ENCODE results near the gene SOX13.

SOX13 gene

DNA sequence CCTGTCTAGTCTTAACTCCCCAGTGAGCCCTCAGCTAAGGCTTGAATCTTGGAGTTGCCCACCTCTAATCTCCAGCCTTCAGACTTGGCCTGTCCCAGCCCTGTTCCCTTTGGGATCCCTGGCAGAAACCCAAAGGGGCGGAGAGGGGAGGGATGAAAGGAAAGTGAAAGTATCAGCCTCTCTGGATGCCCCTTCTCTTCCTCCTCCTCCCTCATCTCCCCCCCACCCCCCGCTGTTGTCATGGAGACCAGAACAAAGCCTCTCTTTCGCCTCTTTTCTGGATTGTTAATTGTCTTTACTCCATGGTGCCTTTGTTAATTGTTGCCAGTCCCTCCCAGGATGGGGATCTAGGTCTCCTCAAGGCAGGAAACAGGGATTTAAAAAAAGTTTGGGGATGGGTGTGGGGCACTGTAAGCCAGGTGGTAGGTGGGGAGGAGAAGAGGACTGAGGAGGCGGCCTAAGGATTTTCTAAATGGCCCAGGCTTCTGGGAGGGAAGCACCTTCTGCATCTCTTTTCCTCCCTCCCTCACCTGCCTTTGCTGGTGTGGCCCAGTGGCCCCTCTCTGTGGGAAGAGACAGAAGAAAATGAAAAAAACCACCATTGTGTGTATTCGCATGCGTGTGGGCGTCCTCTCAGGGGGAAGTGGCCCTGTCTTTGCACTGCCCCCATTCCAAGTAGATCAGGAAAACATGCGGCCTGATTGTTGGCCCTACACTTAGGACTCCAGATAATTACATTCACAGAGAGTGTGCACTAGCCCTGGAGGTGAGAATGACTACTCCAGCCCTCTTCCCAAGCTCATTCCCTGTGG lies 7.5 kb upstream of the SOX13 start:
- DNase-seq (ENCODE audit: low spot score), result peak; percentile 89

GRCh38 chr1:204065986-204066300 lies 7.0 kb upstream of the SOX13 start:
- DNase-seq (ENCODE audit: low spot score), result no peak

GRCh38 chr1:204067935-204068334 lies 5.0 kb upstream of the SOX13 start:
- DNase-seq (ENCODE audit: low spot score), result no peak

- DNase-seq (ENCODE audit: low spot score), result no peak
Measured at GRCh38 chr1:204069887-204070286, 3.0 kb upstream of the SOX13 start.

GRCh38 chr1:204070895-204071294 lies 2.0 kb upstream of the SOX13 start:
- DNase-seq (ENCODE audit: low spot score), result no peak

DNA sequence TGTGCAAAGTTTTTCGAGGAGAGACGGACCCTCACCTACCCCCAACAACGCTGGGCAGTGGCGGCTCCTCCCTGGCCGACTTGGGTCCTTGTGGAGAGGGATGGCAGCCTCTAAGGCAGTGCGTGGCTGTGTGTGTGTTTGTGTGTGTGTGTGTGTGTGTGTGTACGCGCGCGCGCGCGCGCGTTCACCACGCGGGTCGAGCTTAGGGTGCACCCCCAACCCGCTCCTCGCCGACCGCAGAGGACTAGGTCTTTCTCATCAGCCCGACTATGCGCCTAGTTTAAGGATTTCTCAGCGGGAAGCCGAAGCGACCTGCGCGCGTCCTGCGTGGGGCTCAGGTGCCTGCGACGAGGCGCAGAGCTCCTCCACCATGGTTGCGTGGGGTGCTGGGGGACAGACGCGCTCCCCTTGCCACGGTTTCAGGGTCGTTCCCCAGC lies 940 bp downstream of the SOX13 start:
- DNase-seq (ENCODE audit: low spot score), result no peak

GRCh38 chr1:204074274-204075138 lies 1.6 kb downstream of the SOX13 start:
- peak; percentile 56 for DNase-seq (ENCODE audit: low spot score)

- DNase-seq (ENCODE audit: low spot score), result no peak
Measured at GRCh38 chr1:204075139-204075521, 2.2 kb downstream of the SOX13 start.

DNA sequence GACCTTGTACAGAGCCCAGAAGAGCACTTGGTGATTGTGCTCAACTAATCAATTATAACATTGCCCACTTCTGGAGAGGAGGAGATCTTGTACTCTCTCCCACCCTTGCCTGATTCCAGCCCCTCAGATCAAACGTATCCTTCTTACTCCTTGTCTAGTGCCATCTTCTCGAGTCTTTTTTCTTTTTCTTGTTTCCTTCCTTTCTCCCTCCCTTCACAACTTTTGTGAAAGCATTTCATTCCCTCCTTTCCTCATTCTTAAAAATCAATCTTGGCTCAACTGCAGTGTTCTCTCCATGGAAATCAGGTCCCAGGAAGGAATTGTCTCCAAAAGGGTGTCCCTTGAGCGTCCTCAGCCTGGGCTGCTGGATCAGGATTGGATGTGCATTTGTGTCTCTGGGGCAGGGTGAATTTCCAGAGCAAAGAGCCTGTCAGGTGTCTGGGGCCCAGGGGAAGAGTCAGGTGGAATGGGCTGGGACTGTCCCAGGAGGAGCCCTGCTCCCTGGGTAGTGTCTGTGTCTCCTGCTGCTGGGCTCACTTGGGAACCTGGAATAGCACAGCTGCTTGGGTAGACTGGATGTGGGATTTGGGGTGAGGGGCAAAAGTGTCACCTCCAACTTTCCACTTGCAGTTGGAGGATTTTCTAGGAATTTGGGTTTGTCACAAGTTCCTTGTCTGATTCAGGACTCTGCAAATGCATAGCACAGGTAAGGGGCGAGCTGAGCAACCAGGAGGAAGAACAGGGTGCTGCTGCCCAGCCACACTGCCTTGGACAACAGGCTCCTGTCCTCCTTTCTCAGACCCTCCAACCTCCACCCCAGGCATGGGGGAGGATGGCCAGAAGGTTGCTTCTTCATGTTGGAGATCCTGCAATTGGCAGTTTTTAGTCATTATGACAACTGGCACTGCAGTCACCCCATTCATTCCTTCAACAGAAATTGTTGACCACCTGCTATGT lies 3.3 kb downstream of the SOX13 start:
- no peak for DNase-seq (ENCODE audit: low spot score)

DNA sequence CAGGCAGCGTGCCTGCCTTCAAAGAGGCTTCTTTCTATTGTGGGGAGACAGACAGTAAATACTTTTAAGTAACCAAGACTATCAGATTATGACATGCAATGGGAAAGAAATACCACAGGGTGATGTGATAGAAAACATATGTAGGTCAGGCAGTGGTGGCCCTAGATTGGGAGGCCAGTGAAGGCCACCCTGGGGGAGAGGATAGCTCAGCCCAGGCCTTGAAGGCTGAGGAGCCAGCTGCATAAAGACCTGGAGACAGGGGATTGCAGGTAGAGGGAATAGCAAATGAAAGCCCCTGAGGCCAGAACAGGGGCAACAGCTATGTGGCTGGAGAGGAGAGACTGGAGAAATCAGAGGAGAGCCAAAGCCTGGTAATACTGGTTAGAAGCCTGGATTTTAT lies 4.0 kb downstream of the SOX13 start:
- no peak for DNase-seq (ENCODE audit: low spot score)

GRCh38 chr1:204077979-204078696 lies 5.2 kb downstream of the SOX13 start:
- DNase-seq (ENCODE audit: low spot score), result peak; percentile 68

DNA sequence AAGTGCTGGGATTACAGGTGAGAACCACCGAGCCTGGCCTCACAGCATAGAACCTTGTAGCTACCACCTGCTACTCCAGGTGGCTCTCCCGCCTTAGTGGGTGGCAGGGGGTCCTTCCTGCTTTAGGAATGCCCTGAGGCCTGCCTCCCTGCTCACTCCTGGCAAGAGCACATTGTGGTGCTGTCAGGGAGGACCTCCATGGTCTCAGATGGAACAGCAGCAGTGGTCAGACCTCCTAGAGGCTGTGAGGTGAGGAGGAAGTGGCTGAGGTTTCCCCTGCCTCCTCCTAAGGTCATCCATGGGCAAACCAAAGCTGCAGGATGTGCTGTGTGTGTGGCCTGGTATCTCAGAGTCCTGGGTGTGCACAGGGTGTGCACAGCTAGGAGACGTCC lies 6.7 kb downstream of the SOX13 start:
- DNase-seq (ENCODE audit: low spot score), result no peak

DNA sequence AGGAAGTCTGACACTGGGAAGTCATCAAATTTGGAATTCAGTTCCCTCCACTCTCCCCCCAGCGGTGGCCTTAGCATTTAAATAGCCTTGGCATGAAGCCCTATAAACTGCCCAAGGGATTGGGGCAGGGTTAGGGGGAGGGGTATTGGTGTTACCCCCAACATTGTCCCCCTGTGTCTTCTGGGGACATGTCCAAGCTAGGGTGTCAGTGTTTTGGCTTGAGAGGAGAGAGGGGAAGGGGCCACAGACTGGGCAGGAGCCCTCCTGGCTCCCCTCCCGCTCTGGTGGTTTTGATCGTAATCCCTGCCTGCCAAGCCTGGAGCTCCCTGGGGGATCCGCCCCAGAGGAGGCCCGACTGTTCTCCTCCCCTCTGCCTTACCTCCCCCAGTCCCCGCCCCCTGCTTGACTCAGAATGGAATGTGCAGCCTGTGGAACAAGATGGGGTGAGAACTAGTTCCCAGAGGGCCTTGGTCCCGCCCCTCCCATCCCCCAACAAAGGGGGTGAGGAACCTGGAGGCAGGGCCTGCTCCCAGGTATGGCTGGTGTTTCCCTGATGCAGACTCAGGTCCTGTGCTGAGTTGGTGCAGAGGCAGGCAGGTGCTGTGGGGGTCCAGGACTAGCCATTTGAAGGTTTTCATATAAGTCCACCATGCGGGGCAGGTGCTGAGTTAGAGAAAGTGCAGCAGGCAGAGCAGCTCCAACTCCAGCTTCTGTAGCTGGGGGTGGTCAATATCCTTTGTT lies 7.4 kb downstream of the SOX13 start:
- peak; percentile 29 for DNase-seq (ENCODE audit: low spot score)

GRCh38 chr1:204081164-204081790 lies 8.4 kb downstream of the SOX13 start:
- DNase-seq (ENCODE audit: low spot score), result no peak

DNA sequence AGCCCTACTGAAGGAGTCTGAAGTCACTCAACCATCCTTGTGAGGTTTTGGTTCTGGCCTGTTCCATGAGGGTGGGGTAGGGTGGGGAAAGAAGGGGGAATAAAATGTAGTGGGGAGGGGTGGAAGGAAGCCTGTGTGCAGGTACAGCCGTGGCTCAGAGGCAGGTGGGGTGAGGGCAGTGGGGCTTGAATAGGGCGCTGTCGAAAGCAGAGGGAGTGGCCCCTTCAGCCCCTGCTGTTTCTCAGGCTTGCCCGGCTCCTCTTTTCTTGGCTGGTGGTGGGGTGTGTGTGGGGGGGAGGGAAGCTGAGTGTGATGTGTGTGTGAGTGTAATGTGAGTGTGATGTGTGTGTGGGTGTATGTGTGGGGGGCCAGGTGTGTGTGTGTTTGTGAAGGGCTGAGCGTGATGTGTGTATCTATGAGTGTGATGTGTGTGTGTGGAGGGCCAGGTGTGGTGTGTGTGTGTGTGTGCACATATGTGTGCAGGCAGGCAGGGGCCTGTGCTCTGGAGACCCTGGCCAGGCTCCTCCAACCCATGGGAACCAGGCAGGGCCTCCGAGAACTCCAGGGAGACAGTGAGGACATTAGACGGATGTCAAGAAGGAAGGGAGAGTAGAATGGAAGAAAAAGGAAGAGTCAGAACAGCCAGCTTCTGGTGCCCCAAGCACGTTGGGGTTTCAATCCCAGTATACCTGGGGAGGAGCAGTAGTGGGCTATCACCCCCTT lies 9.0 kb downstream of the SOX13 start:
- no peak for DNase-seq (ENCODE audit: low spot score)

DNA sequence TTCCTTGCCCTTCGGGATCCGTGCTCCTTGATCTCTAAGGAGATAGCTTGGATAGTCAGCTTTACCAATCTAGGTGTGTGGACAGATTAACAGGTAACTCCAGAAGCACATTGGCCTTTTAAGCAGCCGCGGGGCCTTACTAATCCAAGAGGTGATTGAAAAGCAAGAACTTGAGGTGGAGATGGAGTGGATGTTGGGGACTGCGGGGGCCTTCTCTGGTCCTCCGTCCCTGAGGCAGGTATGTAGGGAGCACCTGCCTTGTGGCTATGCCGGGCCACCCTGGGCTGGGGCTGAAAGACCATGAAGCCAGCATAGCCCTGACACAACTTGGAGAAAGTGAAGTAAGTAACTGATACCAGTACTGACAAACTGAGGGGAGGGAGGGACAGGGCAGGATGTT lies 10.6 kb downstream of the SOX13 start:
- DNase-seq (ENCODE audit: low spot score), result no peak

DNA sequence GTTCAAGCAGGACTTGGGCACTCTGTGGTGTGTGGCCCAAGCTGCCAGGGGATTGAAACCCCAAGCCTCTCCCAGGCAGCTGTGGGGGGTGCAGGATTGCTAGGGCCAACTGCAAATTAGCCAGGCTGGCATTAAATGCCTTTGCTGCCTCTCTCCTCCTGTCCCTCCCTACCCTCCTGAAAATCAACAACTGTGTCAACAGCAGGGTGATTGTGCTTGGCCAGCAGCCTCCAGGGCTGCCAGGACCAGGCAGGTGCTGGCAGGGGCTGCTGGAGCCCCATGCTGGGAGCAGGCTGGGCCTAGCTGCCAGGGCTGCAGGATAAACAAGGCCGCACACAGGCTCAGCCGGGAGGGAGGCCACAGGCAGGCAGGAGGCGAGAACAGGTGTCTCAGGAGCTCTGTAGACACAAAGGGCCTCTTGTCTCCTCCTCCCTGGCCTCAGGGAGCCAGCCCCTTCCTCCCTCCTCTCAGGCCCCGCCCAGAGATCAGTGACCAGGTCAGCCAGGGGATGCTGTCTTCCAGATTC lies 11.4 kb downstream of the SOX13 start:
- DNase-seq (ENCODE audit: low spot score), result peak; percentile 77

DNA sequence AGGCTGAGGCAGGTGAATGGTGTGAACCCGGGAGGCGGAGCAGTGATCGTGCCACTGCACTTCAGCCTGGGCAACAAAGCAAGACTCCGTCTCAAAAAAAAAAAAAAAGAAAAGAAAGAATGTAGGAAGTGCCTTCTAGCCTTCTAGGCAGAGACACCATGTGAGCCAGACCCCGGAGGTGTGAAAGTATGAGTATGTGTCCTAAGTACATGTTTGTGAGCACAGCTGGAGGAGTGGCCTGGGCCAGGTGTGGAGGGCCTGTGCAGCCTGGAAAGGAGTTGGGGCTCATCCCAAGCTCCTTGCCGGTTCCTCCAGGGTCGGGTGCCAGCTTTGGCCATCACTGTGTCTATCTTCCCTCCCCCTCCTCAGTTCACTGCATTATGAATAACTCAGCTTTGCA lies 13.0 kb downstream of the SOX13 start:
- DNase-seq (ENCODE audit: low spot score), result no peak

DNA sequence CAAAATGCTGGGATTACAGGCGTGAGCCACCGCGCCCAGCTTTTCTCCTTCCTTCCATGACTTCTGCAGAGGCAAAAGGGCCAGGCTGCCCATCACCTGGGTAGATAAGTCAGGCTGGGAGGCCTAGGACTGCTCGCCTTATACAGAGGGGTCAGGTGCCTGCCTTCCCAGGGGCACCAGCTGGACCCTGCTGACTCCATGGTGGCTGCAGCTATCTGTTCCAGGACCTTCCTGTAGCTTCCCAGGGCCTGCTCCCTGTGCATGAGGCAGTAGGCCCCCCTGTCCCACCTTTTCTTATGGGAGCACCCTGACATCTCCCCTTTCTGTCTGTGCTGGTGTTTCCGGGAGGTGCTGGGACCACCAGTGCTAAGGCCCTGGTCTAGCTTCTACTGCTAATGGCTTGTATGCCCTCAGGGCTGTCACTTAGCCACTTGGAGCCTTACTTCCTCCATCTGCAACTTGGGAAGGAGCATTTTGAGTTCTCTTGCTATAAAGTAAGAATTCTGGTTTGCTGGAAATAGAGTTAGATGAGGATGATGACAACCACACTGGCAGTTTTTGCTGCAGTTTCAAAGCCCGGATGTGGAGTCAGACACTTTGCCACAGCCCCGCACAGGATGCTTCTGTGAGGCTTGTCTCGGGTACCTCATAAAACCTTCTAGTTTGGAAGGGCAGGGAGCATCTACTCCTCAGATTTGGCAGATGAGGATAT lies 14.4 kb downstream of the SOX13 start:
- DNase-seq (ENCODE audit: low spot score), result no peak

All from Ammon's horn (tissue), 1 donor.